DND-41 (cell line): Measurements from ENCODE around the gene AQP5.

Experiments used
- ATAC-seq: fragments of 200-7000 bp; cut with Tn5 transposase; 3 replicates; pipeline ENCODE4 v1.9.1; 2021; ENCODE audit warnings: low read depth; ENCODE audit not compliant: insufficient read depth
- DNase-seq: peaks from one replicate; pipeline ENCODE4 v3.0.0-alpha.2; 2020
- H2AFZ ChIP-seq: 2 replicates; pipeline ENCODE4 v1.6.0; 2012; ENCODE audit warnings: low read depth, low read length
- H3K27ac ChIP-seq: 2 replicates; pipeline ENCODE4 v1.5.1; 2012; ENCODE audit warnings: low read length, inconsistent platforms
- H3K27me3 ChIP-seq: fragments of 200-600 bp; sonication (generic); 2 replicates; pipeline ENCODE4 v1.6.0; 2012; ENCODE audit warnings: low read length, mild to moderate bottlenecking, inconsistent platforms; ENCODE audit not compliant: insufficient read depth, poor library complexity
- H3K36me3 ChIP-seq: 2 replicates; pipeline ENCODE4 v1.5.1; 2012; ENCODE audit warnings: low read length, inconsistent platforms; ENCODE audit not compliant: insufficient read depth
- H3K4me1 ChIP-seq: 2 replicates; pipeline ENCODE4 v1.5.1; 2012; ENCODE audit warnings: mild to moderate bottlenecking, low read length; ENCODE audit not compliant: insufficient read depth
- H3K4me2 ChIP-seq: 2 replicates; pipeline ENCODE4 v1.6.0; 2012; ENCODE audit warnings: mild to moderate bottlenecking, moderate library complexity, low read length, inconsistent platforms; ENCODE audit not compliant: insufficient read depth
- H3K4me3 ChIP-seq, 2 experiments: fragments of 200-600 bp in 1 of 2; shearing (Covaris generic) in 1 of 2; 2 replicates each; pipeline ENCODE4 v1.5.1; 2012 to 2016; ENCODE audit warnings: inconsistent platforms in 2 of 2, low read length in 2 of 2, mild to moderate bottlenecking in 2 of 2, low read depth in 1 of 2, moderate library complexity in 1 of 2
- H3K79me2 ChIP-seq: 2 replicates; pipeline ENCODE4 v1.6.0; 2012; ENCODE audit warnings: low read length, inconsistent platforms; ENCODE audit not compliant: insufficient read depth
- H3K9ac ChIP-seq: 2 replicates; pipeline ENCODE4 v1.6.0; 2012; ENCODE audit warnings: low read depth, mild to moderate bottlenecking, inconsistent platforms, low read length, moderate library complexity
- H3K9me3 ChIP-seq: 2 replicates; pipeline ENCODE4 v1.5.1; 2012; ENCODE audit warnings: low read length, moderate library complexity, mild to moderate bottlenecking, inconsistent platforms; ENCODE audit not compliant: insufficient read depth, severe bottlenecking
- H4K20me1 ChIP-seq: 2 replicates; pipeline ENCODE4 v1.6.0; 2012; ENCODE audit warnings: low read length; ENCODE audit not compliant: insufficient read depth
- CTCF ChIP-seq: IDR thresholded peaks from 2 replicates; pipeline ENCODE4 v1.5.1; 2012; ENCODE audit warnings: borderline replicate concordance, low read length, moderate library complexity, mild to moderate bottlenecking; ENCODE audit not compliant: poor library complexity, severe bottlenecking; ENCODE audit errors: extremely low read depth
- EZH2 ChIP-seq: IDR thresholded peaks from 3 replicates; pipeline ENCODE4 v1.6.1; 2012; ENCODE audit warnings: borderline replicate concordance, low read depth, mild to moderate bottlenecking, moderate library complexity, low read length, inconsistent platforms; ENCODE audit not compliant: severe bottlenecking

Gene AQP5

GRCh38 chr12:49976557-49976956, 14.9 kb downstream of the AQP5 start:
- H3K4me2 ChIP-seq, result no peak overlapping the region
- H3K4me1 ChIP-seq, result no peaks in the 10 kb centered on the region
- no peaks in the 10 kb centered on the region for H3K9me3 ChIP-seq
- H3K9ac ChIP-seq, result no peak overlapping the region
- H3K27me3 ChIP-seq, result peaks cover 4% of the 10 kb centered on the region
- no peaks in the 10 kb centered on the region for H3K36me3 ChIP-seq
- H3K79me2 ChIP-seq, result no peaks in the 10 kb centered on the region
- peaks cover 10% of the 10 kb centered on the region for H4K20me1 ChIP-seq
- H3K4me3 ChIP-seq, result no peak overlapping the region
- DNase-seq (no peak), ATAC-seq (no peak)
- H2AFZ ChIP-seq, result no peak overlapping the region
- TF ChIP-seq CTCF, result no peak
- TF ChIP-seq EZH2, result no peak
- no peak overlapping the region for H3K27ac ChIP-seq

DNA sequence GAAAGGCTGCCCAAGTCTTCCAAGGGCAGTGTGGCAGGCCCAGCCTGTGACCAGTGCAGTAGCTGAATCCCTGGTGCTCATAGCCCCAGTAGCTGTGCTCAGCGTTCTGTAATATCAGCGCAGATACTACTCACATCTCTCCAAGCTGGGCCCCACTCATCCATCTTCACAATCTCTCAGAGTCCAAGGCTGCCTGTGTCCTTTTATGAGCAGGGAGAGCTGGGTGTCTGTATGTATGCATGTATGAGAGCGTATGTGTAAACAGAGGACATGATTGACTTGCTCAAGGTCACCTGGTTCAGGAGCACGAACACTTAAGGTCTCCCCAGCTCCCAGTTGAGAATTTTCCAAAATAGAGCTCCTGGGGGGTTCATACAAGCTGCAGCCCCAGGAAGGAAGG, 16.5 kb downstream of the AQP5 start:
- TF ChIP-seq EZH2, result no peak
- TF ChIP-seq CTCF, result no peak
- H3K4me3 ChIP-seq, result no peak overlapping the region
- no peak for DNase-seq
- no peaks in the 10 kb centered on the region for H3K27me3 ChIP-seq
- H3K4me2 ChIP-seq, result no peak overlapping the region
- H3K79me2 ChIP-seq, result no peaks in the 10 kb centered on the region
- H3K36me3 ChIP-seq, result no peaks in the 10 kb centered on the region
- H3K4me1 ChIP-seq, result no peaks in the 10 kb centered on the region
- H3K9me3 ChIP-seq, result no peaks in the 10 kb centered on the region
- H4K20me1 ChIP-seq, result peaks cover 5% of the 10 kb centered on the region; the same call in 1 of the 2 replicates
- no peak overlapping the region for H2AFZ ChIP-seq
- ATAC-seq, result no peak
- H3K27ac ChIP-seq, result no peak overlapping the region
- H3K9ac ChIP-seq, result no peak overlapping the region

- no peaks in the 10 kb centered on the region for H3K36me3 ChIP-seq
- H3K9ac ChIP-seq, result no peak overlapping the region
- no peak for ATAC-seq
These were observed 17.4 kb downstream of the AQP5 start for GRCh38 chr12:49979016-49979586.

More at GRCh38 chr12:49979016-49979586, 17.4 kb downstream of the AQP5 start:
- no peaks in the 10 kb centered on the region for H3K27me3 ChIP-seq
- peaks cover 4% of the 10 kb centered on the region; the same call in 1 of the 2 replicates for H4K20me1 ChIP-seq
- no peak overlapping the region for H2AFZ ChIP-seq
- no peaks in the 10 kb centered on the region for H3K79me2 ChIP-seq
- H3K4me1 ChIP-seq, result no peaks in the 10 kb centered on the region
- no peak overlapping the region for H3K4me3 ChIP-seq
- no peak overlapping the region for H3K4me2 ChIP-seq
- TF ChIP-seq CTCF (no peak), EZH2 (no peak)
- no peak for DNase-seq
- no peak overlapping the region for H3K27ac ChIP-seq
- H3K9me3 ChIP-seq, result no peaks in the 10 kb centered on the region
